ENCODE measurements around the gene USO1. TPM values are rescaled to one million over a fixed set of nuclear protein-coding genes. Genes with fewer than 3 reads are reported as not detected.

USO1 gene
- polyA plus RNA-seq, 1 donor (not counting 4 experiments of a cell fraction or from before 2014, with no cell fraction given) = 75.4 TPM

- no peak for DNase-seq (ENCODE audit: low read depth, low spot score)
- H3K4me1 ChIP-seq (ENCODE audit: control insufficient read depth, extremely low read depth, insufficient read depth, low read length) = no peaks in the 10 kb centered on the region
- TF ChIP-seq EZH2 (IDR thresholded peaks at IDR 0.05; ENCODE audit: low read length) (no peak), CTCF (optimal IDR thresholded peaks at IDR 0.05 in 1 of 3, IDR thresholded peaks at IDR 0.05 in 1 of 3, conservative IDR thresholded peaks at IDR 0.05 in 1 of 3; ENCODE audit: extremely low read depth in 1 of 3, insufficient read depth in 2 of 3, low read length in 3 of 3) (no peak)
Measured at GRCh38 chr4:75821966-75822365, 97.6 kb downstream of the USO1 start.

DNA sequence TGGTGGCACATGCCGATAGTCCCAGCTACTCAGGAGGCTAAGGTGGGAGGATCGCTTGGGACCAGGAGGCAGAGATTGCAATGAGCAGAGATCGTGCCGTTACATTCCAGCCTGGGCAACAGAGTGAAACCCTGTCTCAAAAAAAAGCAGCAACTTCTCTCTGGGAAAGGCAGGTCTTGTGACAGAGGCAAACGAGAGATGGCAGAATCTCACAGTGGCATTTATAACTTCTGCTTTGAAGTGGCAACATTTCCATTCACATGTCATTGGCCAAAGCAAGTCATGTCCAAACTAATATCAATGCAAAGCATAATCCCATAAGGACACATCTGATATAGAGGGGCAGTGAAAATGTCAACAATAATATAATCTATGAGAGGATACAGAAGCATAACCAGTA, 98.0 kb downstream of the USO1 start:
- Histone ChIP-seq H2AFZ (ENCODE audit: control insufficient read depth, low read length) (no peak overlapping the region), H3K27me3 (ENCODE audit: control insufficient read depth, extremely low read depth, insufficient read depth, low read length) (no peaks in the 10 kb centered on the region), H4K20me1 (ENCODE audit: control insufficient read depth, extremely low read depth, insufficient read depth, low read length) (no peaks in the 10 kb centered on the region), H3K4me2 (ENCODE audit: control insufficient read depth, extremely low read depth, insufficient read depth, low read depth, low read length) (no peak overlapping the region), H3K79me2 (ENCODE audit: control insufficient read depth, insufficient read depth, low read length) (no peaks in the 10 kb centered on the region), H3K36me3 (ENCODE audit: control insufficient read depth in 2 of 2, extremely low read depth in 1 of 2, insufficient read depth in 2 of 2, low read length in 2 of 2) (no peaks in the 10 kb centered on the region), H3K9ac (ENCODE audit: control insufficient read depth, extremely low read depth, insufficient read depth, low read length) (no peak overlapping the region), H3K4me3 (ENCODE audit: control insufficient read depth in 2 of 3, extremely low read depth in 1 of 3, insufficient read depth in 2 of 3, low read depth in 1 of 3, low read length in 3 of 3) (no peak overlapping the region), H3K27ac (ENCODE audit: control insufficient read depth, insufficient read depth, low read length) (no peak overlapping the region), H3K4me1 (ENCODE audit: control insufficient read depth, extremely low read depth, insufficient read depth, low read length) (no peaks in the 10 kb centered on the region), H3K9me1 (ENCODE audit: control insufficient read depth, extremely low read depth, insufficient read depth, low read length) (no peaks in the 10 kb centered on the region), H3K9me3 (ENCODE audit: control insufficient read depth, low read depth, low read length) (no peaks in the 10 kb centered on the region)
- dilution Hi-C loops (cut with MboI; ENCODE audit: extremely low pct_ligation_motif_present, low sequenced_read_pairs) = no loop called here
- FAIRE-seq (no peak), DNase-seq (ENCODE audit: low read depth, low spot score) (no peak)
- no peak for TF ChIP-seq CTCF (optimal IDR thresholded peaks at IDR 0.05 in 1 of 3, IDR thresholded peaks at IDR 0.05 in 1 of 3, conservative IDR thresholded peaks at IDR 0.05 in 1 of 3; ENCODE audit: extremely low read depth in 1 of 3, insufficient read depth in 2 of 3, low read length in 3 of 3)
- no peak for TF ChIP-seq EZH2 (IDR thresholded peaks at IDR 0.05; ENCODE audit: low read length)

More at GRCh38 chr4:75821966-75822365, 97.6 kb downstream of the USO1 start:
- Histone ChIP-seq H3K27me3 (ENCODE audit: control insufficient read depth, extremely low read depth, insufficient read depth, low read length) (no peaks in the 10 kb centered on the region), H3K36me3 (ENCODE audit: control insufficient read depth in 2 of 2, extremely low read depth in 1 of 2, insufficient read depth in 2 of 2, low read length in 2 of 2) (no peaks in the 10 kb centered on the region), H3K9ac (ENCODE audit: control insufficient read depth, extremely low read depth, insufficient read depth, low read length) (no peak overlapping the region), H3K4me2 (ENCODE audit: control insufficient read depth, extremely low read depth, insufficient read depth, low read depth, low read length) (no peak overlapping the region), H3K9me1 (ENCODE audit: control insufficient read depth, extremely low read depth, insufficient read depth, low read length) (no peaks in the 10 kb centered on the region), H3K79me2 (ENCODE audit: control insufficient read depth, insufficient read depth, low read length) (no peaks in the 10 kb centered on the region), H4K20me1 (ENCODE audit: control insufficient read depth, extremely low read depth, insufficient read depth, low read length) (no peaks in the 10 kb centered on the region), H2AFZ (ENCODE audit: control insufficient read depth, low read length) (no peak overlapping the region), H3K27ac (ENCODE audit: control insufficient read depth, insufficient read depth, low read length) (no peak overlapping the region), H3K4me3 (ENCODE audit: control insufficient read depth in 2 of 3, extremely low read depth in 1 of 3, insufficient read depth in 2 of 3, low read depth in 1 of 3, low read length in 3 of 3) (no peak overlapping the region), H3K9me3 (ENCODE audit: control insufficient read depth, low read depth, low read length) (no peaks in the 10 kb centered on the region)
- dilution Hi-C loops (cut with MboI; ENCODE audit: extremely low pct_ligation_motif_present, low sequenced_read_pairs) = no loop called here
- no peak for FAIRE-seq
